GM18867 (cell line): ENCODE results near the gene UQCRH.
"Not testable (repeated sequence)": the region's sequence is repeated elsewhere in the genome, so short reads cannot be mapped to it uniquely, and the experiment has no call there.

Source experiments
- ATAC-seq: cut with Tn5 transposase; IDR thresholded peaks from one replicate; pipeline ENCODE4 v1.9.1; 2021; ENCODE audit warnings: mild to moderate bottlenecking, moderate library complexity; ENCODE audit not compliant: unreplicated experiment

Gene UQCRH

DNA sequence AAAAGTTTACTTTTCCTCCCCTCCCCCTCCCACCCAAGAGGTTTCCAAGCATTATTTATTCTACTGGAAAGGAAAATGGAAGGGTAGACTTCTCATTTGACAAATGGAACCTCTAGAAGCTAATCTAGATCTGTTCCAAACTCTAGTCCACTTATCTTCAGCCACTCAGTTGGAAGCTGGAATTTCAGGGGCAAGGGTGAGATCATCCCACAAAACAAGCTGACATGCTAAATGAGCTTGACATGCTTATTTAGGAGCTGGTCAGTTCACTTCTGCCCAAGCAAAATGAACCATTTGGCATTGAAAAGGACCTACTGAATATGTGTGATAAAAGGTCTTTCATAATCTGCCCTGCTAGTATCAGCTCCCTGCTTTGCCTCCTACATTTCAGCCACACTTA lies 5.1 kb upstream of the UQCRH start:
- no peak for ATAC-seq

DNA sequence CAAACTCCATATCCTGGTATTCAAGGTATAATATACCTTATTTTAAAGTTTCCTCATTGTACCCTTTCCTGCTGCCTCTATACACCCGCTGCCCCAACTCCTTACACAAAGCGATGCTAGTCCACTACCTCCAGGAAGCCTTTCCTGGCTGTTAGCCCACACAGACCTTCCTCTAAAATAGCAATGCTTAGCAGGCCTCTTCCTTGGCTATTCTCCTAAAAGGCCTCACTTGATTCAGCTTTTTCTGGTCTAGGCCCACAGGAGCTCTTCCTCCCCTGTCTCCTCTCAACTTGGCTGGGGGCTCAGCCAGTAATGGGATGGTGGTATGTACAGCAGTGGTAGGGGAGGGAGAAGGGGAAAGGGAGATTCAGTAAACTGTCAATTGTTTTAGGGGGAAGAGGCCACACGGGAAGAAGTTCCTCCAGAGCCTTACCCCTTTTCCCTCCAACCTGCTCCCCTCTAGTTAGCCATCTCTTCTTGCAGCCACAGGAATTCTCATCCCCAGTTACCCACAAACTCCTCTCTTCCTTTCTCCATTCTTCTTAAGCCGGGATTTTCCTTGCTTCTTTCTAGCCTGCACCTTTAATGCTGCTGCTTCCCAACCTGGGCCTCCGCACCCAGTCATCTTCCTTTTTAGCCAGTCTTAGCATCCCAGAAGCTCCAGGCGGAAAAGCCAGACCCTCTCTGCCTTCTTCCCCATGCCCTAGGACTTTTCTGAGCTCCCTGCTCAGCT lies 2.7 kb upstream of the UQCRH start:
- no peak for ATAC-seq

DNA sequence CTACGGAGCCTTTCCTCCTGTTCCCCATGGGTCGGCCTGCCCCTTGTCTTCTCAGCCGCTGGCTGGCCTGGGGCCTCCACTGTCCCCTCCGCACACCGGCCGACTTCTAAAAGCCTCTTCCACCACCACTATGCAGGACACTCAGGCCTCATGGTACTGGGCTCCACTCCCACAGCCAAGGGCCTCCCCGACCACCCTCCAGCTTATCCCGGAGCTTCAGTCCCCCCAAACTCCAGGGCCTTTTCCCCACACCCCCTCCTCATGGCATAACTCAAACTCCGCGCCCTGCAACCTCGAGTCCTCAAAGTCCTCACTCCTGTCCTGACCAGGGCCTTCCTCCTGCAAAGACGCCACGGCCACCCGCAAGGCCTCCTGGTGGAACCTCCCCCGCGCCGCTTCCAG lies 2.1 kb upstream of the UQCRH start:
- no peak for ATAC-seq

DNA sequence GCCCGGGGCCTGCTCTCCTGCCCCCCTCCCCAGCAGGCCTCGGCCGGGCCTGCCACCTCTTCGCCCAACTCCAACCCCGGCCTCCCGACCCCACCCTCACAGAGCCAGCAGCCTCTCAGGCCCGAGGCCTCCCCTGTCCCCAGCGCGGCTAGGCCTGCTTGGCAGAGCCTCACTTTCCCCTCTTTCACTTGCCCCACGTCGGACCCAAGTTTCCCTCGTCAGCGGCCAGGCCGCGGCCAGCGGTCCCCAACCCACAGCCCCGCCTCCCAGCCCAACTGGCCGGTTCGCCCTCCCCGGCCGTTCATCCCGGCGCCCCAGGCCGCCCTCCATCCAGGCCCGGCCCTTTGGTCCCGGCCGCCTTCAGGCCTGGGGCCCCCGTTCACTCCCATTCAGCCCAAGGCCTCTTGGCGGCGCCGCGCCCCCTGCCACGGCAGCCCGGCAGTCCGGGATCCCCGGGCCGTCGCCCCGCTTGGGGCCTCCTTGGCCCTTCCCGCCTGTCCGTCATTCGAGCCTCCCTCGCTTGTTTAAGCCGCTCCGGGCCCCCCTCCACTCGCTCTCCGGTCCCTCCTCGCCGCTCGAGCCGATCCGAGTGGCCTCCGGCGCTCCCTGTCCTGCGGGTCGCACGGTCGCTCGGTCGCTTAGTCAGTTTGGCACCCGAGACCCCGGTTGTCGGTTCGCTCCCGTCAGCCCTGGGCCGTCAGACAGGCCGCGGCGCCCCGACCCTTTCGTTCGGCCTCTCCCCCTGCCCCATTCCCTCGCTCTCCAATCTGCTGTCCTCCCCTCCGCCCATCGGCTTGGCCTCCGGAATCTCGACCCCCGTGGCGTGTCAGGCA lies 1.5 kb upstream of the UQCRH start:
- ATAC-seq, result peak; percentile 36

DNA sequence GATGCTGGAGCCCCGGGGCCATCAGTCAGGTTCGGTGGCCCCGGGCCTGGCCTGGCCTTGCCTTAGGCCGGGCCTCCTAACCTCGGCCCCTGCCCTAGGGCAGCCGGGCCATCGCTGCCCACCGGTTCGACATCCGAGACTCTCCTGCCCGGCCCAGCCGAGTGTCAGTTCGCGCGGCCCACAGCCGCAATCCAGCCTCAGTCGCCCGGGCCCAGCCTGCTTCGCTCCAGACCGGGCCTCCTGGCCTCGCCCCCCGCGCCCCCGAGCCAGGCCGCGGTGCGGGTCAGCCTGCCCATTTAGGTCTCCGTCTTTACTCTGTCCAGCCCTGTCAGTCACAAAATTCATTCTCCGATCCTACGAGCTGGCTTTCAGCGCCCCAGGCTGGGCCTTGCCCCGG lies 859 bp upstream of the UQCRH start:
- ATAC-seq, result peak; percentile 18

DNA sequence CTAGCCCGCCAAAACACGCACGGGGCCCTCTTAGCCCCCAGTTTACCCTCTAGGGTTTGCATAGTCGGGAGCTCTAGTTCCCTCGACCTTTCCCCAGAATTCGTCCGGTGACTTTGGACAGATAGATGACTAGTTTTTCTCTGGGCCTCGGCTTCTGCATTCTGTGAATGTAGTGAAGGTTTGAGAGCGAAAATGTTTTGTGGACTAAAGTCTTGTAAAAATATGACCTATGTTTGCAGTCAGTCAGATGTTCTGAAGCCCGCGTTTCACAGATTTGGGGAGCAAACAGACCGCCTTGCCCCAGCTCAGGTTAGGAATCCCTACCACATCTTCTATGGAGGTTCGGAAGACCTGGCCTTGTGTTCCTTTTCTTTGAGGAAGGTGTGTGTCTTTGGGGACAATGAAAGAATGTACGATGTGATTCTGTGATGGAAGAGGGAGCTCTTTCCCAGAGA lies 401 bp downstream of the UQCRH start:
- ATAC-seq, result no peak

DNA sequence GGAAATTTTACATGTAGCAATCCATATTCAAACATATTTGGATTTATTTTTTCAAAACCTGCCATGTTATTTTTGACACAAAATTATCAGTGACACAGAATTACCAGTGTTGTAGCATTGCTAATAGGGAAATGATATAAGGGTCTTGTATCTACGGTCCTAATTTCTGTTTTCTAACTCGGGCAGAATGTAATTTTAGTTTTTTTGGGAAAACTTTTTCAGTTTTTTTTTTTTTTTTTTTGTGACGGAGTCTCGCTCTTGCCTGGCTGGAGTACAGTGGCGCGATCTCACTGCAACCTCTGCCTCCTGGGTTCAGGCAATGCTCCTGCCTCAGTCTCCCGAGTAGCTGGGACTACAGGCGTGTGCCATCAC lies 2.6 kb downstream of the UQCRH start:
- no peak for ATAC-seq

DNA sequence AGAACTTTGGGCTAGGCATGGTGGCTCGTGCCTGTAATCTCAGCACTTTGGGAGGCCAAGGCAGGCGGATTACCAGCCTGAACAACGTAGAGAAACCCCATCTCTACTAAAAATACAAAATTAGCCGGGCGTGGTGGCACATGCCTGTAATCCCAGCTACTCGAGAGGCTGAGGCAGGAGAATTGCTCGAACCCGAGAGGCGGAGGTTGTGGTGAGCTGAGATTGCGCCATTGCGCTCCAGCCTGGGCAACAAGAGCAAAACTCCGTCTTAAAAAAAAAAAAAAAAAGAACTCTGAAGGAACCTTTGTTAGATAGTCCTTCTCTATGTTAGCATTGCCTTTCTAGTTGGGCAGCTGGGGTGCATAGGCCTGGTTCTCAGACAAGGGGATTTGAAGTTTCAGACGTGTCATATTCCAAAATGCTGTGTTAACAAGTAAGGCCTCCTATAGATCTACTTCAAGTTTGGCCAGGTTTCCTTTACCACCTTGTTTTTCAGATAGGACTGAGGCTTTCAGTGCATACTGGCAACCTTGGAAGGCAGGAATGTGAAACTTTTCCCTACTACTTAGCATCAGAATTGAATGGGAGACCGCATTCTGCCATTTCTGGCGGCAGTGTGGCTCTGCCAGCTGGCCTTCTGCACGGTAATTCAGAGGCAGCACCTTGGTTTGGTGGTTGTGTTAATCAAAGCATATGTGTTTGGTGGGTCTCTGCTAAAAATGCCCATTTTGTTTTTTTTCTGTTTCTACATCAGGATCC lies 6.1 kb downstream of the UQCRH start:
- ATAC-seq, result no peak

DNA sequence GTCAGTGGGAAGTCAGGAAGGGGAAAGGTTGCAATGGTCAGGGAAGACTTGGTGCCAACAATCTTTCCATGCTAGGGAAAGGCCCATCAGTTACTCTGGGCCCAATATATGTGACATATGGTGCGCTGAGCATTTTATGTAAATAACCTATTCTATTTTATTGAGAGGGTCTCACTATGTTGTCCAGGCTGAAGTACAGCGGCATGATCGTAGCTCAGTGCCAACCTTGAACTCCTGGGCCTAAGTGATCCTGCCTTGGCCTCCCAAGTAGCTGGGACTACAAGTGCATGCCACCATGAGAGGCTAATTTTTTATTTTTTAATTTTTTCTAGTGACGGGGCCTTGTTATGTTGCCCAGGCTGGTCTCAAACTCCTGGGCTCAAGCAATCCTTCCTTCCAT lies 6.8 kb downstream of the UQCRH start:
- ATAC-seq, result no peak

DNA sequence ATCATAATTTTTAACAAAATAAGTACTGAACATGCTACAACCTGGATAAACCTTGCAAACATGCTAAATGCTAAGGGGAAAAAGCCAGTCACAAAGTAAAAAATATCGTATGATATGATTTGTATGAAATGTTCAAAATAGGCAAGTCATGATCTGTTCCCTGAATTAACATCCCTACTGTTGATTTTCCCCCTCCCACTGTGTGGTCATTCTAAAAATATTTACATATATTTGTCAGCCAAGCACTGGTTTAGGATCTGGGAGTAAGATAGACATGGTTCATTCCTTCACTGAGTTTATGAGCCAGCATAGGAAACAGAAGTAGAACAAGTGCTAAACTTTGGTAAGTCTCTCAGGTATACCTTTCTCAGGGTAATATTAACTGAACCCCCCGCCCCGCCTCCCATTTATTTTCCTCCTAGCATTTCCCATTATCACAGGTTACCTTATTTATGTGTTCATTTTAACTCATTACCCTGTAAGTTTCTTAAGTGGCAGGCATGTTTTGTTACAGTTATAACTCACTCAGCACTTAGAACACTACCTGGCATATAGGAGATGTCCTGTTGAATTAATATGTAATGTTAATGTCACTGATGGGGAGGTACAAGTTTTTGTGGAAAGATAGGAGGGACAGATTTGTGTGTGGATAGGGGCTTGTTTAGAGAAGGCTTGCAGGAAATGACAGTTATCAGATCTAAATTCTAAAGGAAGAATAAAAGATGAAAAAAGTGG lies 12.3 kb downstream of the UQCRH start:
- no peak for ATAC-seq

DNA sequence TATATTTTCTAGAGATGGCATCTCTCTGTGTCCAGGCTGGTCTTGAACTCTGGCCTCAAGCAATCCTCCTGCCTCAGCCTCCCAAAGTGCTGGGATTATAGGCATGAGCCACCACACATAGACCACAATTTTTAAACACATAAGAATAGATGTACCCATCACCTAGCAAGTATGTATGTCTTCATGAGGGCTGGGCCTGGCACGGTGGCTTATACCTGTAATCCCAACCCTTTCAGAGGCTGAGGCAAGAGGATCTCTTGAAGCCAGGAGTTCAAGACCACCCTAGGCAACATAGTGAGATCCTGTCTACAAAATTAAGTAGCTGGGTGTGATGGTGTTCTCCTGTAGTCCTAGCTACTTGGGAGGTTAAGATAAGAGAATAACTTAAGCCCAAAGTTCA lies 13.8 kb downstream of the UQCRH start:
- ATAC-seq, result no peak

DNA sequence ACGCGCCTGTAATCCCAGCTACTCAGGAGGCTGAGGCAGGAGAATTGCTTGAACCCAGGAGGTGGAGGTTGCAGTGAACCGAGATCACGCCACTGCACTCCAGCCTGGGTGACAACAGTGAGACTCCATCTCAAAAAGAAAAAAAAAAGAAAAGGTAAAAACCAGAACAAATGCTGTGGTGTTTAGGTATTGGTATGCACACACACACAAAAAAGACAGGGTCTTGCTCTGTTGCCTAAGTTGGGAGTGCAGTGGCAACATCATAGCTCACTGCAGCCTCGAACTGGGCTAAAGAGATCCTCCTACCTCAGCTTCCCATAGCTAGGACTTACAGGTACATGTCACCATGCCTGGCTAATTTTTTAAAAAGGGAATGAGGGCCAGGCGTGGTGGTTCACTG lies 15.8 kb downstream of the UQCRH start:
- ATAC-seq, result not testable (repeated sequence)

DNA sequence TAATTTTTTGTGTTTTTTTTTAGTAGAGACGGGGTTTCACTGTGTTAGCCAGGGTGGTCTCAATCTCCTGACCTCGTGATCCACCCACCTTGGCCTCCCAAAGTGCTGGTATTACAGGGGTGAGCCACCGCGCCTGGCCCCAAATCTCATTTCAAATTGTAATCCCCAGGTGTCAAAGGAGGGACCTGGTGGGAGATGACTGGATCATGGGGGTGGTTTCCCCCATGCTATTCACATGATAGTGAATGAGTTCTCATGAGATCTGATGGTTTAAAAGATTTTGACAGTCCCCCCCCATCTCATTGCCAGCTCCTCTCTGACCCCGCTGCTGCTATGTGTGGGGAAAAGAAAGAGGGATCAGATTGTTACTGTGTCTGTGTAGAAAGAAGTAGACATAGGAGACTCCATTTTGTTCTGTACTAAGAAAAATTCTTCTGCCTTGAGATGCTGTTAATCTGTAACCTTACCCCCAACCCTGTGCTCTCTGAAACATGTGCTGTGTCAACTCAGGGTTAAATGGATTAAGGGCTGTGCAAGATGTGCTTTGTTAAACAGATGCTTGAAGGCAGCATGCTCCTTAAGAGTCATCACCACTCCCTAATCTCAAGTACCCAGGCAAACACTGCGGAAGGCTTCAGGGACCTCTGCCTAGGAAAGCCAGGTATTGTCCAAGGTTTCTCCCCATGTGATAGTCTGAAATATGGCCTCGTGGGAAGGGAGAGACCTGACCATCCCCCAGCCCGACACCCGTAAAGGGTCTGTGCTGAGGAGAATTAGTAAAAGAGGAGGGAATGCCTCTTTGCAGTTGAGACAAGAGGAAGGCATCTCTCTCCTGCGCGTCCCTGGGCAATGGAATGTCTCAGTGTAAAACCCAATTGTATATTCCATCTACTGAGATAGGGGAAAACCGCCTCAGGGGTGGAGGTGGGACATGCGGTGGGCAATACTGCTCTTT lies 16.7 kb downstream of the UQCRH start:
- not testable (repeated sequence) for ATAC-seq

DNA sequence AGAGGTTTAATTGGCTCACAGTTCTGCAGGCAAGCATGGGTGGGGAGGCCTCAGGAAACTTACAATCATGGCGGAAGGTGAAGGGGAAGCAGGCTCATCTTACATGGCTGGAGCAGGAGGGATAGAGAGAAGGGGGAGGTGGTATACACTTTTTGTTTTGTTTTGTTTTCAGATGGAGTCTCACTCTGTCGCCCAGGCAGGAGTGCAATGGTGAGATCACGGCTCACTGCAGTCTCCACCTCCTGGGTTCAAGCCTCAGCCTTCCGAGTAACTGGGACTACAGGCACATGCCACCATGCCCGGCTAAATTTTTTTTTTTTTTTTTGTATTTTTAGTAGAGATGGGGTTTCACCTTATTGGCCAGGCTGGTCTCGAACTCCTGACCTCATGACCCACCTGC lies 18.7 kb downstream of the UQCRH start:
- ATAC-seq, result not testable (repeated sequence)

DNA sequence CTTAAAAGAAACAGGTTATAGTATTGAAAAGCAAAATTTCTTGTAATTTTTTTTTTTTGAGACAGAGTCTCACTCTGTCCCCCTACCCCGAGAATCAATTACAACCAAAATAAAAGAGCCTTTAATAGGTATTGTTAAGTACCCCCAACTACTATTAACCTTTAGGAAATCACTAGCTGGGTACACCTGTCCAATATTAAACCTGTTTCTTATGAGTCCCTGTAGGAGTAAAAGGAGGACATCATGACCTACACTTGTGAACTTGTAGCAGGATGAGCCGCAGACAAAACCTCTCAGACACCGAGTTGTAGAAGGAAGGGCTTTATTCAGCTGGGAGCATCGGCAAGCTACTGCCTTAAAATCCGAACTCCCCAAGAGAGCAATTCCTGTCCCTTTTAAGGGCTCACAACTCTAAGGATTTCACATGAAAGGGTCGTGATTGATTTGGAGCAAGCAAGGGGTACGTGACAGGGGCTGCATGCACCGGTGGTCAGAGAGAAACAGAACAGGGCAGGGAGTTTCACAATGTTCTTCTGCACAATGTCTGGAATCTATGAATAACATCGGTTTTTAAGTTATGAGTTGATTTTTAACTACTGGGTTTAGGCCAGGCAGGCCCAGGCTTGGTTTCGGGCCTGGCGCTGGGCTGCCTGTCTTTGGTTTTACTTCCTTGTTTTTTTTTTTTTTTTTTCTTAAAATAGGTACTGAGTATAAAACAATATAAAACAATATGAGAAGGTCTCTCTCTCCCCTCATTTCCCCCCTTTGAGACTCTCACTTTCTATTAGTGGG lies 22.0 kb downstream of the UQCRH start:
- peak; percentile 54 for ATAC-seq

DNA sequence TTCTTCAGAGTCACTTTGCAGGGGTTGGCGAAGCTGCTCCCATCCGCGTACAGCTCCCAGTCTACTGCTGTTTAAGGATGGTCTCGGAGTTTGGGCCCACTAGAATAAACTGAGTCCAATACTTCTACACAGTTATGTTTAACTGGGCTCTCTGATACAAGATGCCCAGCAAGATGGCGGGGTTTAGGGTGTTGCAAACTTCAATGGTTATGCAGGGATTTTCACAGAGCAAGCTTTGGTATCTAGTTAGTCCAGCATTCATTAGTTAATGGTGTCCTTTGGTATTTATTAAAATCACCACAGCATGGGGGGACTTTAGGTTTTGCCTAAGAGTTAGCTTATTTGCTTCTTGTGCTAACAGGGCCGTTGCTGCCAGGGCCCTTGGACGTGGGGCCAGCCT lies 24.7 kb downstream of the UQCRH start:
- not testable (repeated sequence) for ATAC-seq

DNA sequence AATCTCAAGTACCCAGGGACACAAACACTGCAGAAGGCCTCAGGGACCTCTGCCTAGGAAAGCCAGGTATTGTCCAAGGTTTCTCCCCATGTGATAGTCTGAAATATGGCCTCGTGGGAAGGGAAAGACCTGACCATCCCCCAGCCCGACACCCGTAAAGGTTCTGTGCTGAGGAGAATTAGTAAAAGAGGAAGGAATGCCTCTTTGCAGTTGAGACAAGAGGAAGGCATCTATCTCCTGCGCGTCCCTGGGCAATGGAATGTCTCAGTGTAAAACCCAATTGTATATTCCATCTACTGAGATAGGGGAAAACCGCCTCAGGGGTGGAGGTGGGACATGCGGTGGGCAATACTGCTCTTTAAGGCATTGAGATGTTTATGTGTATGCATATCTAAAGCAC lies 26.3 kb downstream of the UQCRH start:
- ATAC-seq, result not testable (repeated sequence)

DNA sequence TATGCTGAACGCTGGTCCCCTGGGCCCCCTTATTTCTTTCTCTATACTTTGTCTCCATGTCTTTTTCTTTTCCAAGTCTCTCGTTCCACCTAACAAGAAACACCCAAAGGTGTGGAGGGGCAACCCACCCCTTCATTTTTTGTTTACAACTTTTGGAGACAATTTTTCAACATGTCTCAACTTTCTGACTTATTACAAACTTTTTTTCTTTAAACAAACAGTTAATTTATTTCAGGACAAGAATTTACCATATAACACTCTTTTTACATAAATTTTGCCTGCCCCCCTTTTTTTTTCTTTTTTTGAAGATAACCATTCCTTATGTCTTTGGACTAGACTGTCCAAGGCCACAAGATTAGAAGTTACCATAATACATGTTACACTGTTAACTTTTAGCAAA lies 26.9 kb downstream of the UQCRH start:
- not testable (repeated sequence) for ATAC-seq
